GM12892 (cell line): ENCODE results near the gene ATP1B3.

Experiments used
- POLR2A ChIP-seq: IDR thresholded peaks from 2 replicates; pipeline ENCODE4 v1.6.1; 2011; ENCODE audit warnings: low read depth, low read length, control low read depth
- POLR2AphosphoS5 ChIP-seq: IDR thresholded peaks from 2 replicates; pipeline ENCODE4 v1.6.1; 2011; ENCODE audit warnings: low read depth, low read length, control low read depth
- TAF1 ChIP-seq: IDR thresholded peaks from 2 replicates; pipeline ENCODE4 v1.6.1; 2011; ENCODE audit warnings: low read depth, mild to moderate bottlenecking, control low read depth, low read length, borderline replicate concordance

DNA sequence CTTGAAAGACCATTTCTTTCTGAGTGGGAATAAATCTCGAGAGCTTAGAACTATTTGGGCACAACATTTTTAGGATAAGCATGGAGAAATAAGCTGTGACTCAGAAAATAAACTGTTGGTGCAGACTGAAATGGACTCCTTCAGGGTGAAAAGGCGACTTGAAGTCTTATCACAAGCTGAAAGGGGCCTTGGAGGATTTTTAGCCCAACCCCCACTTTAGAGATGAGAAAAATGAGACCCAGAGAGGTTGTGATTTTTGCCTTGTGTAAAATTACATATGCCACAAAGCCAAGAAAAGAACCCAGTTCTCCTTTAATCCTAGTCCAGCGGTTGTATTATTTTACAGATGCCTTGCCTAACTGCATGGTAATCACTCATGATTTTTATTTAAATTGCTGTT is 1.5 kb downstream of the ATP1B3 start:
- no peak for TF ChIP-seq POLR2A
- TF ChIP-seq POLR2AphosphoS5, result no peak
- no peak for TF ChIP-seq TAF1
